Measurements from ENCODE around the gene ZIC3.

Gene ZIC3

GRCh38 chrX:137574102-137574783, 8.3 kb downstream of the ZIC3 start:
- no peak for DNase-seq

- no peak for DNase-seq
Measured at GRCh38 chrX:137574784-137575293, 8.9 kb downstream of the ZIC3 start.

- DNase-seq = no peak
Measured at GRCh38 chrX:137575596-137576255, 9.8 kb downstream of the ZIC3 start.

GRCh38 chrX:137587151-137587550, 21.2 kb downstream of the ZIC3 start:
- no peak for DNase-seq

- DNase-seq = no peak
Measured at GRCh38 chrX:137600769-137601168, 34.8 kb downstream of the ZIC3 start.

Measured in NCI-H1436 (cell line).